Ascending aorta (tissue), 2 donors: Measurements from ENCODE around the gene FBXL17. TPM values are rescaled to one million over a fixed set of nuclear protein-coding genes. Genes with fewer than 3 reads are reported as not detected.

Experiments
- DNase-seq, 2 donors: peaks; one replicate each; pipeline ENCODE4 v3.0.0-alpha.2; 2019; ENCODE audit warnings: low spot score in 2 of 2
- H3K27ac ChIP-seq, 2 donors: fragments of 200-600 bp; sonication (generic); one replicate each; pipeline ENCODE4 v1.5.1; 2016 to 2017; ENCODE audit warnings: mild to moderate bottlenecking in 1 of 2
- H3K27me3 ChIP-seq: fragments of 200-600 bp; sonication (generic); one replicate; pipeline ENCODE4 v1.5.1; 2017
- H3K36me3 ChIP-seq, 2 donors: fragments of 200-600 bp; sonication (generic); one replicate each; pipeline ENCODE4 v1.5.1; 2016
- H3K4me1 ChIP-seq, 2 donors: fragments of 200-600 bp; sonication (generic); one replicate each; pipeline ENCODE4 v1.5.1; 2016 to 2017; ENCODE audit warnings: mild to moderate bottlenecking in 1 of 2
- H3K4me3 ChIP-seq, 2 donors: fragments of 200-600 bp; sonication (generic); one replicate each; pipeline ENCODE4 v1.5.1; 2016 to 2017; ENCODE audit warnings: mild to moderate bottlenecking in 1 of 2
- H3K9me3 ChIP-seq, 2 donors: fragments of 200-600 bp; sonication (generic); one replicate each; pipeline ENCODE4 v1.5.1; 2016
- intact Hi-C: fragments of 100-400 bp; cut with DNase I; formaldehyde crosslinking; loops from one replicate; pipeline ENCODE4 v1.15.1; 2023
- total RNA-seq: library from RNA; depleted of rRNA; stranded (reverse); fragments of >200 nt; gene quantifications from one replicate; pipeline ENCODE4 v1.1.0, GENCODE V29; 2016
- TF ChIP-seq, protein P1 (sequence below), 3 experiments: fragments of 200-600 bp in 2 of 3; fragments of 450-650 bp in 1 of 3; sonication (generic) in 2 of 3; IDR thresholded peaks; one replicate each; pipeline ENCODE4 v1.5.1; 2016 to 2019; ENCODE audit warnings: antibody characterized with exemption in 3 of 3, mild to moderate bottlenecking in 1 of 3, moderate library complexity in 1 of 3

FBXL17 gene
- total RNA-seq, 1 donor from 2014 or later: 13.6 TPM

DNA sequence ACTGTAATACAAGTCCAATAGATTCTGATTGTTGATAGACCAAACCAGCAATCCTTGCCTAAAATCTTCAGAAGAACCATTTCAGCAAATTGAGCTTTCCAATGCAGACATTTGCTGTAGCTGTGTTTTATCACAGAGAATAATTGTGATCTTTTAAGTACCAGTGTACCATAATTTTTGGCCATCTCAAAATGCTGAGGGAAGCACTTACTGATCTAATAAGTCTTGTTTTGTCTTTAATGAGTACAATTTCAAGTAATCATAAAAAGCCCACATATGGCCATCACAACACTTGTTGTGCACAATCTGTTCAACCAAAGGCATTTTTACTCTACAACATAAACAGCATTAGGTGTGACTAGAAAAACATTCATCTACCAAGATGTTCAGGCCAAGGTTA is 159.9 kb downstream of the FBXL17 start:
- Histone ChIP-seq H3K27ac (no peak overlapping the region), H3K4me3 (no peak overlapping the region), H3K36me3 (peaks cover 0 to 7% of the 10 kb centered on the region in 2 donors), H3K9me3 (no peaks in the 10 kb centered on the region), H3K27me3 (no peaks in the 10 kb centered on the region), H3K4me1 (no peaks in the 10 kb centered on the region)
- no peak for DNase-seq
- intact Hi-C loops: no loop called here
- TF ChIP-seq, protein P1, sequence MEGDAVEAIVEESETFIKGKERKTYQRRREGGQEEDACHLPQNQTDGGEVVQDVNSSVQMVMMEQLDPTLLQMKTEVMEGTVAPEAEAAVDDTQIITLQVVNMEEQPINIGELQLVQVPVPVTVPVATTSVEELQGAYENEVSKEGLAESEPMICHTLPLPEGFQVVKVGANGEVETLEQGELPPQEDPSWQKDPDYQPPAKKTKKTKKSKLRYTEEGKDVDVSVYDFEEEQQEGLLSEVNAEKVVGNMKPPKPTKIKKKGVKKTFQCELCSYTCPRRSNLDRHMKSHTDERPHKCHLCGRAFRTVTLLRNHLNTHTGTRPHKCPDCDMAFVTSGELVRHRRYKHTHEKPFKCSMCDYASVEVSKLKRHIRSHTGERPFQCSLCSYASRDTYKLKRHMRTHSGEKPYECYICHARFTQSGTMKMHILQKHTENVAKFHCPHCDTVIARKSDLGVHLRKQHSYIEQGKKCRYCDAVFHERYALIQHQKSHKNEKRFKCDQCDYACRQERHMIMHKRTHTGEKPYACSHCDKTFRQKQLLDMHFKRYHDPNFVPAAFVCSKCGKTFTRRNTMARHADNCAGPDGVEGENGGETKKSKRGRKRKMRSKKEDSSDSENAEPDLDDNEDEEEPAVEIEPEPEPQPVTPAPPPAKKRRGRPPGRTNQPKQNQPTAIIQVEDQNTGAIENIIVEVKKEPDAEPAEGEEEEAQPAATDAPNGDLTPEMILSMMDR (IDR thresholded peaks at IDR 0.05): no peak

DNA sequence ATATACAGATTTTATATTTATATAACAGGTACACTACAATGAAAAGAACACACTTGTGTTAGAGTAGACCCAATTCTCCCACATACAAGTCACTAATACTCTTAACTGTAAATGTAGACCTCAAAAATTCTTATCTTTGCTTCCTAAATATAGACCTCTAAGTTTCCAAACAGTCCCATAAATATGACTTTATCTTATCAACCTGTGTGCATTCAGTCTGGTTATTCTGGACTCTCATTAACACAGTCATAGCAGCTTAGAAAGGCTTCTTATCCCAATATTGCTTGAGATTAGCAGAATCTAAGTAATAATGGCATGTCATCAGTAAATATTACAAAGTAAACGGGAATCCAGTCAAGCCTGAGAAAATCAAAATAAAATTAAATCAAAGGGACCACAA is 161.1 kb downstream of the FBXL17 start:
- TF ChIP-seq, protein P1 (IDR thresholded peaks at IDR 0.05): no peak
- Histone ChIP-seq H3K4me3 (no peak overlapping the region), H3K27ac (no peak overlapping the region), H3K9me3 (no peaks in the 10 kb centered on the region), H3K27me3 (no peaks in the 10 kb centered on the region), H3K4me1 (no peaks in the 10 kb centered on the region), H3K36me3 (peaks cover 0 to 9% of the 10 kb centered on the region in 2 donors)
- no peak for DNase-seq
- intact Hi-C loops: no loop called here

DNA sequence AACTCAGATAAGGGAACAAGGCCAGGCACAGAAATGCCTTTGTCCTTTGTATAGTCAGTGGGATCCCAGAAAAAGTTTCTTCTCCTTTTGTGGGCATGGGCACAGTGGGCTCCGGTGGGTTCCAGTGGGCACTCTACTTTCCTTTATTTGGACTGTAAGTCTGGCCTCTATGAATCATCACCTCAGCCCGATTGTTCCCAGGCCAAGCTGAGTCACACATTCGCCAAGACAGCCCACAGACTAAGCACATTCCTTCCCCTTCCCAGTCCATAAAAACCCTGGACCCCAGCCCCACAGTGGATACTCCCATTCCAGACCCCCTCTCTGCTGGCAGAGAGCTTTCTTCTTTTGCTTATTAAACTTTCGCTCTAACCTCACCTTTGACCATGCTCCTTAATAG is 165.0 kb downstream of the FBXL17 start:
- H3K36me3 ChIP-seq: peaks cover 0 to 11% of the 10 kb centered on the region in 2 donors
- H3K9me3 ChIP-seq: no peaks in the 10 kb centered on the region
- no peak overlapping the region for H3K4me3 ChIP-seq
- TF ChIP-seq, protein P1 (IDR thresholded peaks at IDR 0.05): no peak
- intact Hi-C loops: no loop called here
- no peaks in the 10 kb centered on the region for H3K27me3 ChIP-seq
- no peaks in the 10 kb centered on the region for H3K4me1 ChIP-seq
- no peak overlapping the region for H3K27ac ChIP-seq
- no peak for DNase-seq

DNA sequence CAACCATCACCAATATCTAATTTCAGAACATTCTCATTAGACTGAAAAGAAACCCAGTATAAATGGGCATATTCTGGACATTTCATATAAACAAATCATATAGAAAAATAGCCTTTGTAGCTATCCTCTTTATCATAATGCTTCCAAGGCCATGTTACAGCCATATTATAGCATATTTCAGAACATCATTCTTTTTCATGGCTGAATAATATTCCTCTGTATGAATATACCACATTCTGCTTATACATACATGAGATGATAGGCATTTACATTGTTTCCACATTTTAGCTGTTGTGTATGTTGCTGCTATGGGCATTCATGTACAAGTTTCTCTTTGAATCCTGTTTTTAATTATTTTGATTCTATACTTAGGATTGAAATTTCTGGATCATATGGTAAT is 167.0 kb downstream of the FBXL17 start:
- H3K27me3 ChIP-seq: no peaks in the 10 kb centered on the region
- H3K27ac ChIP-seq: no peak overlapping the region
- H3K4me1 ChIP-seq: no peaks in the 10 kb centered on the region
- H3K9me3 ChIP-seq: no peaks in the 10 kb centered on the region
- no peak for DNase-seq
- TF ChIP-seq, protein P1 (IDR thresholded peaks at IDR 0.05): no peak
- intact Hi-C loops: no loop called here
- H3K4me3 ChIP-seq: no peak overlapping the region
- H3K36me3 ChIP-seq: peaks cover 0 to 11% of the 10 kb centered on the region in 2 donors

DNA sequence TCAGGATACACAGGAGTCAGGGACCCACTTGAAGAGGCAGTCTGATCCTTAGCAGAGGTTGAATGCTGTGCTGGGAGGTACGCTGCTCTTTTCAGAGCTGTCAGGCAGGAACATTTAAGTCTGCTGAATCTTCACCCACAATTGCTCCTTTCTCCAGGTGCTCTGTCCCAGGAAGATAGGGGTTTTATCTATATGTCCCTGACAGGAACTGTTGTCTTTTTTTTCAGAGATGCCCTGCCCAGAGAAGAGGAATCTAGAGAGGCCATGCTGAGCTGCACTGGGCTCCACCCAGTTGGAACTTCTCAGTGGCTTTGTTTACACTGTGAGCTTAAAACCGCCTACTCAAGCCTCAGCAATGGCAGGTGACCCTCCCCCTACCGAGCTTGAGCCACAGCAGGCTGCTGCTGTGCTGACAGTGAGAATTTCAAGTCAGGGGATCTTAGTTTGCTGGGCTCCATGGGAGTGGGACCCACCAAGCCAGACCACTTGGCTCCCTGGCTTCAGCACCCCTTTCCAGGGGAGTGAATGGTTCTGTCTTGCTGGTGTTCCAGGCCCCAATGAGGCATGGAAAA is 169.0 kb downstream of the FBXL17 start:
- no peaks in the 10 kb centered on the region for H3K4me1 ChIP-seq
- no peak overlapping the region for H3K4me3 ChIP-seq
- peaks cover 0 to 11% of the 10 kb centered on the region in 2 donors for H3K36me3 ChIP-seq
- TF ChIP-seq, protein P1 (IDR thresholded peaks at IDR 0.05): no peak
- H3K27me3 ChIP-seq: no peaks in the 10 kb centered on the region
- H3K9me3 ChIP-seq: peaks cover 0 to 6% of the 10 kb centered on the region in 2 donors
- no peak overlapping the region for H3K27ac ChIP-seq
- DNase-seq: no peak
- intact Hi-C loops: no loop called here

DNA sequence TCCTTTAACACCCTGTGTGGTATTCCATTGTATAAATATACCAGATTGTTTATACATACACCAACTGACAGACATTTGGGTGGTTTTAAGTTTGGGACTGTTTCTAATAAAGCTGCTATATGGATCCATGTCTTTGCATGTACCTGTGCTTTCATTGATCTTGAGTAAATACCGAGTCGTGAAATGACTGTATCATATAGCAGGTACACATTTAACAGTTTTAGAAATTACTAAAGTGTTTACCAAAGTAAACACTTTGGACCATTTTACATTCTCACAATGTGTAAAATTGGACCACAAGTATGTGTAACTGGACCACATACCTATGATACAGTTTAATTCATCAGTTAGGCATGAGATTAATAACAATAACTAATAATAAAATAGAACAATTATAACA is 175.2 kb downstream of the FBXL17 start:
- no peaks in the 10 kb centered on the region for H3K4me1 ChIP-seq
- H3K9me3 ChIP-seq: peaks cover 0 to 6% of the 10 kb centered on the region in 2 donors
- H3K27me3 ChIP-seq: no peaks in the 10 kb centered on the region
- no peak overlapping the region for H3K4me3 ChIP-seq
- DNase-seq: no peak
- TF ChIP-seq, protein P1 (IDR thresholded peaks at IDR 0.05): no peak
- no peak overlapping the region for H3K27ac ChIP-seq
- H3K36me3 ChIP-seq: no peaks in the 10 kb centered on the region
- intact Hi-C loops: no loop called here
